Globus pallidus (tissue), 1 donor: ENCODE data around the gene TRMT10C.
A peak's percentile ranks its signal among the peaks of the same experiment; 100 is the strongest.
"Not testable (repeated sequence)": the region's sequence is repeated elsewhere in the genome, so short reads cannot be mapped to it uniquely, and the experiment has no call there.

Experiments used
- DNase-seq: peaks from one replicate; pipeline ENCODE4 v3.0.0-alpha.2; 2015; ENCODE audit warnings: low spot score

The TRMT10C gene

GRCh38 chr3:101561630-101562328, at the start of gene TRMT10C:
TSS of gene TRMT10C (plus strand) at chr3:101561868. CDS start at chr3:101564782, 2,914 bp downstream.
- peak; percentile 91 for DNase-seq

DNA sequence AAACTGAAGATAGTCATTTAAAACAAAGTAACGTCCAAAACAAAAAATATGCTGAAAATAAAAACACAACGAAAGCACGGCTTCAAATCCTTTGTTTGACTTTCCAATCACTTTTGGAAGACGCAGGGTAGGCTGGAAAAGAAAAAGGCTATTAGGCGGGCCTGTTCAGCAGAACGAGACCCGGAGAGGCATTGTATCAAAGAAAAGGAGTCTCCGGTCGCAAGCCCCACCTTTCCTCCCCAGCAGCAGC, 49.3 kb upstream of the TRMT10C start:
- no peak for DNase-seq

DNA sequence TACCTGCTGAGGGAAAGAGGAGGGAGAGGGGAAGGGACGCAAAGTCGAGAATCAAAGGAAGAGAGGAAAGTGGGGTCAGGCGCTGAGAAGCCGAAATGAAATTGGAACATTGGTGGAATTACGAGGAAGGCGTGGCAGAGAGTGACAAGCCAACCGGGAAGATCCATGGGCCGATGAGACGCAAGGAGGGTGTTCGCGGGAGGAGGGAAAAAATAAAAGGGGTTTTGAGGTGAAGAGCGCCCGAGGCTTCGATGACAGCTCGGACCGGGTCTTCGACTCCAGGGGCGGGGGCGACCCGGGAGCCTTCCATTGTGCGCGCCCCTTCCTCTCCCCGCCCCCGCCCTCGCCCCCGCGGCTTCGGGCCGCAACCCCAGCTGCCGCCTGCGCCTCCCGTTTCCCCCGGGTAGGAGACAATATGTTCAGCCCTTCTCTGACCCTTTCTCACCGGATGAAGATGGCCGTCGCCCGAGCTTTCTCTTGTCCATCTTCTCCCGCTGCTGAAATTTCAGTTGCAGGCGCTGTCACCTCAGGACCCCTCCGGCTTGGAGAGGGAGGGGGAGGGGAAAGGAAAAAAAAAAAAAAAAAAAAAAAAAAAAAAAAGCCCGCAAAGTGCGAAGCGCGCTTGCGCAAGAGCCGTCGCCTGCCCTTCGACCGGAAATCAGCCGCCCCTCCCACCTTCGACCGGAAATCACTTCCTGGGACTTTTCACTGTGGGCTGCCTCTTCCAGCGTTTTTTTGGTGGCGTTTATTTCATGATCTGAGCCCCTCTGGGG, 48.8 kb upstream of the TRMT10C start, which contains the start of gene SENP7:
SENP7 (minus strand) TSS at position 567 of the 773 bp plus-strand sequence; CDS start at position 485, 82 bp downstream.
- peak; percentile 84 for DNase-seq

DNA sequence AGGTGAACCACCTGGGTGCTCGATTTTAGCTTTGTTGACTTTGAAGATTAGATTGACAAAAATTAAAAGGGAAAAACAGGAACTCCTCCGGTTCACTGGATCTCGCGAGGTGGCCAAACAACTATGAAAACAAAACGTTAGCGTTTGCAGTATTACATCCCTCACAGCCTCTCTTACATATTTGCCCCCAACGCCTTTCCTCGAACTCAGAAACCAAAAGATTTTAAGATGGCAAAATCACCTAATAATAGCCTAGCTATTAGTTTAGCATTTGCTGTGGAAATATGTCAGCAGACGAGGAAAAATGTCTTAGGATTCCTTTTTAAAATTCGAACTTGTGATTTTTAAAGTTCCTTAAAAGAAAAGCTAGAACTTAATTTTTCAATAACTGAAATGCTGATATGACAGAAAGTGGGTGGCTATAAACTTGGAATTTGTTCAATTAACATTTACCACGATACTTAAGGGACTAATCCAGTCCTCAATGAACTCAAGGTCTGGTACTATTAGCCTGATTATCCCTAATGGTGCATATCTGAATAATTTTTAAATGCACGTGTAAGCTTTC, 48.2 kb upstream of the TRMT10C start:
- DNase-seq: no peak

GRCh38 chr3:101518421-101518871, 43.2 kb upstream of the TRMT10C start:
- no peak for DNase-seq

DNA sequence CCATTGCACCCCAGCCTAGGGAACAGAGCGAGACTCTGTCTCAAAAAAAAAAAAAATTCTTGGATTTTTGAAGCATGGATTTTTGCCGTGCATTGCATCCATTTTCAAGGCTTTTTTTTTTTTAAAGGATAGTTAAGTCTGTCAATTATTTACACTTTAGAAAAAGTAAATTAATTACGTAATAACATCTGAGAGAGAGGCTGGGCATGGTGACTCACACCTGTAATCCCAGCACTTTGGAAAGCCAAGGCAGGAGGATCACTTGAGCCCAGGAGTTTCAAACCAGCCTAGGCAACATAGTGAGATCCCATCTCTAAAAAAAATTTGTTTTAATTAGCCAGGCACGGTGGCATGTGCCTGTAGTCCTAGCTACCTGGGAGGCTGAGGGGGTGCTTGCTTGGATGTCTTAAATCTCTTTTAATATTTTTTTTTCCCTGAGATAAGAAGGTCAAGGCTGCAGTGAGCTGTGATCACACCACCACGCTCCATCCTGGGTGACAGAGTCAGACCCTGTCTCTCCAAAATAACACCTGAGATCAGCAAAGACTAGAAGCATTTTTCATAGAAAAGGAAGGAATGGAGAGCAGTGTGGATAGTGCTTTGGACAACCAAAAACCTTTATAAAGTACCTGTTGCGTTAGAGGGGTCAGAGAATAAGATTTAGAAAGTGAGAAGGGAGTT, 41.8 kb upstream of the TRMT10C start:
- DNase-seq: no peak

- DNase-seq: no peak
These were observed 40.4 kb upstream of the TRMT10C start for GRCh38 chr3:101521211-101521701.

GRCh38 chr3:101527441-101527840, 34.2 kb upstream of the TRMT10C start:
- no peak for DNase-seq

DNA sequence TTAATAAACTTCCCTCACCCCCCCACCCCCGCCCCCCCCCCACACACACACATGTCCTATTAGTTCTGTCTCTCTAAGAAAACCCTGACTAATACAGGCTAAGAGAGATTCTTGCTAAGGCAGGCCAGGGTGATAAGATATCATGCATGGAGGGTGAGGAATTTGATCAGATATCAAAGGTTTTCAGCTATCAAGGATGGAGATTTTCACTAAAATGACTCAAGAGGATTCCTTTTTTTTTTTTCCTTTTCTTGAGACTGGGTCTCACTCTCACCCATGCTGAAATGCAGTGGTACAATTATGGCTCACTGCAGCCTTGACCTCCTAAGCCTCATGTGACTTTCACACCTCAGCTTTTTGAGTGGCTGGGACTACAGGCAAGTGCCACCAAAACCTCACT, 33.8 kb upstream of the TRMT10C start:
- no peak for DNase-seq

GRCh38 chr3:101529816-101530685, 31.6 kb upstream of the TRMT10C start:
- no peak for DNase-seq

DNA sequence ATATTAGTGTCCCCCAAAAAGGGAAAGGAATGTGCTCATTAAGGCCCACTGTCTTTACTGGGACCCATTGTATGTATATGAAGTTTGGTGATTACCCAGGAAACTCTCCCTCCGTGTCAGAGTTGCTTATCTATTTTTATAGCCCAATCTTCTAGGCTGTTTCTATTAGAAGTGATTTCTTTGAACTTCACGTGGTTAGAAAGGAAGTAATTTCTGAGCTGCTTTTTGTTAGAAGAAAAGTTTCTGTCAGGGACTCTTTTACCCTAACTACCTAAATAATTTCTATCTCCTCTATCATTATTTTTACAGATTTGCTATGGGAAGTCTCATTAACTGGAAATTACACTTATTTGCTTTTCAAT, 31.0 kb upstream of the TRMT10C start:
- no peak for DNase-seq

- DNase-seq: no peak
These were observed 30.1 kb upstream of the TRMT10C start for GRCh38 chr3:101531473-101532086.

DNA sequence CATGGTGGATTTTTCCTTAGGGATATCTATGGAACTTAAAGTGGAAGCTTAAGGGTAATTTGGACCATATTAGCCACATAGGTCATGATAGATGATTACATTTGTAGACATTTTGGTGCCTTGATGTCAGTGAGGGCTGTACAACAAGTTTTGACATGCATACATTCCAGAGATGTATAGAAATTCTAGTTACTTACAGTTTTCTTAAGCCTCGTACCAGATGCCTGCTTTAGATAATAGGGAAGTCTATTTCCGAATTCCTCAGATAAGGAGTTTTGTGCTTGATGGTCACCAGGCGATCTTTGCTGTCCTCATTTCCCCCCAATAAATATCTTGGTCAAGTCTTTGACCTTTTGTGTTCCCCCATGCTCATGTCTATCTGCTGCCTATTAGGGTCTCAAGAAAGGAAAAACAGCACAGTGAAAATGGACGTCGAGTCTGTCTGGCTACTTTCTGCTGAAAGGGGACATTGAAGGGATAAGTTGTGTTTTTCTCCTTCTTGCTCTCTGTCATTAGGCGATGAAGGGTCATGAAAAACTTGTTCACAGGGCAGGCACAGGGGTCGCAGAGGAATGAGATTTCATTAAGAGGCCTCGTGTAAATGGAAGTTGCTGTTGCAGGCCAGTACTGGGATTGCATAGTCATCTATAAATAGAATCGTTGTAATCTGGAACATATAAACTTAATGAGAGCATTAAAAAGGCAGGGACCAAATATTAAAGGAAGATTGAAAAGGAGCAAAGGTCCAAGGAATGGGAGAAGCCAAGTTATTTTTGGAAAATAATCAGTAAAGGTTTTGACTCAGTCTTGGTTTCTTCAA, 28.7 kb upstream of the TRMT10C start:
- no peak for DNase-seq

DNA sequence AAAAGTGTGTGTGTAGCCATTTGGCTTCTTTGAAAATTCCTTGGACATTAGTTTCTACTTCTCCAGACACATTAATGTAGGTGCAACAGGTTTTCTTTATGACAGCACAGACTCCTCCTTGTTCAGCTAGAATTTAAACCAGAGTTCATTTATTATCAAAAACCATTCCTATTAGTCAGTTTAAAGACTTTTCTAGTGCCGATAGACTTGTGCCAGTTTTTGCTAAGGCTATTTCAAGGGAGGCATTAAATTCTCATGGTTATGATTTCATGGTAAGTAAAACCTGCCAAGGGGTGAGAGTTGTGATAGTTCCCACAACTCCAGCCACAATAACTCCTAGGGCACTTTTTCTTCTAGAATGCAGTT, 28.1 kb upstream of the TRMT10C start:
- no peak for DNase-seq

DNA sequence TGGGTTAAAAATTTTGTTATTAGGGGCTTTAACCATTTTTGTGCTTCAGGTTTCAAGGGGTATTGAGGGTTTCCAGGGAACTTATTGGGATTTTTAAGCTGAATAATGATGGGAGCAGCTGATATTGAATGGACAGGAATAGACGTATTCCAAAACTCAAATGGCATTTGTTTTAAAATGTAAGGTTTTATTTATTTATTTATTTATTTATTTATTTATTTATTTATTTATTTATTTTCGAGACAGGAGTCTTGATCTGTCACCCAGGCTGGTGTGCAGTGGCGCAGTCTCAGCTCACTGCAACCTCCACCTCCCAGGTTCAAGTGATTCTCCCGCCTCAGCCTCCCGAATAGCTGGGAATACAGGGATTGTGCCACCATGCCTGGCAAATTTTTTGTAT, 26.4 kb upstream of the TRMT10C start:
- no peak for DNase-seq

- no peak for DNase-seq
These were observed 25.4 kb upstream of the TRMT10C start for GRCh38 chr3:101536266-101536665.

DNA sequence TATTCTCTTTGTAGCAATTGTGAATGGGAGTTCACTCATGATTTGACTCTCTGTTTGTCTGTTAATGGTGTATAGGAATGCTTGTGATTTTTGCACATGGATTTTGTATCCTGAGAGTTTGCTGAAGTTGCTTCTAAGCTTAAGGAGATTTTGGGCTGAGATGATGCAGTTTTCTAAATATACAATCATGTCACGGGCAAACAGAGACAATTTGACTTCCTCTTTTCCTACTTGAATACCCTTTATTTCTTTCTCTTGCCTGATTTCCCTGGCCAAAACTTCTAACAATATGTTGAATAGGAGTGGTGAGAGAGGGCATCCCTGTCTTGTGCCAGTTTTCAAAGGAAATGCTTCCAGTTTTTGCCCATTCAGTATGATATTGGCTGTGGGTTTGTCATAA, 24.7 kb upstream of the TRMT10C start:
- not testable (repeated sequence) for DNase-seq

DNA sequence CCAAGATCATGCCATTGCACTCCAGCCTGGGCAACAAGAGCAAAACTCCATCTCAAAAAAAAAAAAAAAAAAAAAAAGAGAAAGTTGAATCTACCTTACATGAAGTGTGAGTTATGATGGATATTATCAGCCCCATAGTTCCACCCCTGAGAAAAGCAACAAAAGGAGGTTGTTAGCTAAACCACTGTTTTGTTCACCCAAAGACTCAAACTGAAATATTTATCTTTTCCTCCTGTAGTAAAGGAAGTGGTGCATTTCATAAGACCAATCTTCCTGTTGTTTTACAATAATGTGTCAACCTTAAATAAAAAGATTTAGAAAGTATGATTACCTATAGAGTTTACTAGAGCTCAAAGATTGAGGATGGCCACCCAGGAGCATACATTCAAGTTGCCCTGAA, 18.7 kb upstream of the TRMT10C start:
- no peak for DNase-seq

DNA sequence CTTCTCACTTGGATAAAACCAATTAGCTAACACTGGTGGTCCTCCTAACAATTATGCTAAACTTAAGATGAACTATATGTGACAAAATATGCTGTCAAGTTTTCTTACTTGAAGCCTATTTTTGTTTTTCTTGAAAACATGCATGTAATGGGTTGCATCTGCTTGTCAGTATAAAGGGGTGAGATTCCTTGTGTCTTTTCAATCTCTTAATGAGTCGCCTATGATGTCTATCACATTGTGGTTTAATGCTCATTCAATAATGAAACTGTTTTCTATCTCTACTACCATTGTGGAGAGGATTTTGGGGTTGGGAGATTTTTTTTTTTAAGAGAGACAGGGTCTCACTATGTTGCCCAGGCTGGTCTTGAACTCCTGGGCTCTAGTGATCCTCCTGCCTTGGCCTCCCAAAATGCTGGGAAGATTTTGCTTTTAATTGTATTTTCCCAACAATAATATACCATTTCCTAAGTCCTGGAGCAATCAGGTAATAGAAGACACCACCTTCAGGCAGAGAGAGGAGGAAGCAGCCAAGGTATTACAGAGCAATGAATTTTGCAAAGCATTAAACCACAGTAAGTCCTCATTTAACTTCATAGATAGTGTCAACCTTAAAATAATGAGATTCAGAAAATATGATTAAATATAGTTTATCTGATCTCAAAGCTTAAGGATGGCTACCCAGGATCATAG, 17.4 kb upstream of the TRMT10C start:
- no peak for DNase-seq
